KMS-11 (cell line): Measurements from ENCODE around the gene LBHD1.

Source experiments
- H2AFZ ChIP-seq: fragments of 200-600 bp; sonication (generic); 2 replicates; pipeline ENCODE4 v1.6.1; 2016; ENCODE audit warnings: antibody characterized with exemption, mixed run types, low read depth
- H3K27ac ChIP-seq: fragments of 200-600 bp; sonication (generic); 2 replicates; pipeline ENCODE4 v1.6.1; 2016; ENCODE audit warnings: mild to moderate bottlenecking, mixed run types
- H3K27me3 ChIP-seq: fragments of 200-600 bp; sonication (generic); 2 replicates; pipeline ENCODE4 v1.6.1; 2017; ENCODE audit warnings: mild to moderate bottlenecking, low read depth, mixed run types, moderate library complexity; ENCODE audit not compliant: insufficient read depth
- H3K36me3 ChIP-seq: fragments of 200-600 bp; sonication (generic); 2 replicates; pipeline ENCODE4 v1.6.1; 2017; ENCODE audit warnings: mild to moderate bottlenecking, mixed run types; ENCODE audit not compliant: insufficient read depth
- H3K4me1 ChIP-seq: fragments of 200-600 bp; sonication (generic); 2 replicates; pipeline ENCODE4 v1.6.1; 2016; ENCODE audit warnings: mild to moderate bottlenecking, low read depth, mixed run types; ENCODE audit not compliant: poor library complexity, severe bottlenecking
- H3K4me2 ChIP-seq: fragments of 200-600 bp; sonication (generic); 2 replicates; pipeline ENCODE4 v1.7.0; 2016; ENCODE audit warnings: mild to moderate bottlenecking, mixed run types
- H3K4me3 ChIP-seq: fragments of 200-600 bp; sonication (generic); IDR thresholded peaks from 2 replicates; pipeline ENCODE4 v1.6.1; 2017; ENCODE audit warnings: low read depth, low read length, mixed read lengths; ENCODE audit not compliant: insufficient read depth
- H3K79me2 ChIP-seq: fragments of 200-600 bp; sonication (generic); 2 replicates; pipeline ENCODE4 v1.6.1; 2016; ENCODE audit warnings: low read depth, mixed run types; ENCODE audit not compliant: insufficient read depth
- H3K9ac ChIP-seq: fragments of 200-600 bp; sonication (generic); 2 replicates; pipeline ENCODE4 v1.6.1; 2016; ENCODE audit warnings: mild to moderate bottlenecking, mixed run types
- H4K20me1 ChIP-seq: fragments of 200-600 bp; sonication (generic); 2 replicates; pipeline ENCODE4 v1.6.1; 2016; ENCODE audit warnings: mild to moderate bottlenecking, mixed run types; ENCODE audit not compliant: insufficient read depth
- TF ChIP-seq, protein P1 (sequence below): fragments of 200-600 bp; sonication (generic); conservative IDR thresholded peaks from 2 replicates; pipeline ENCODE4 v1.6.1; 2017; ENCODE audit warnings: low read depth, mild to moderate bottlenecking, antibody characterized with exemption, low read length, moderate library complexity, mixed read lengths

Gene LBHD1

DNA sequence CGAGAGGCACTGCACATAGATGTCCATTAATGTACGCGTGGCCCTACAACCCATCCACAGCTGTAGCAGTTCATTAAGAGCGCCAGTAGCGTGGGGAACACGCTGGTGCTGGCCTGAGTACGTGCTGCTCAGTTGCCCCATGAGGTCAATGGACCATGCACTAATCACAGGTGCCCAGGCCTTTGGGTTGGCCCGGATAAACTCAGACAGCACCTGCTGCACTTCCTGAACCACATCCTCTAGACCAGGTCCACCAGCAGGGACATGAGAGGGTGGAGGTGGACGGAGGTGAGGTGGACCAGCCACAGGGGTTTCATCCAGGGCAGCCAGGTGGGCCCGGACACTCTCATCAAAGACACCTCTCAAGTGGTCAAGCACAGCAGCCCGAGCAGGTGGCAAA is 22.6 kb downstream of the LBHD1 start:
- Histone ChIP-seq H3K27ac (no peak overlapping the region), H2AFZ (no peak overlapping the region), H4K20me1 (no peaks in the 10 kb centered on the region), H3K27me3 (no peaks in the 10 kb centered on the region), H3K4me3 (no peak overlapping the region), H3K4me1 (peaks cover 40% of the 10 kb centered on the region), H3K36me3 (no peaks in the 10 kb centered on the region), H3K4me2 (no peak overlapping the region), H3K9ac (no peak overlapping the region), H3K79me2 (peaks cover 48% of the 10 kb centered on the region)
- TF ChIP-seq, protein P1, sequence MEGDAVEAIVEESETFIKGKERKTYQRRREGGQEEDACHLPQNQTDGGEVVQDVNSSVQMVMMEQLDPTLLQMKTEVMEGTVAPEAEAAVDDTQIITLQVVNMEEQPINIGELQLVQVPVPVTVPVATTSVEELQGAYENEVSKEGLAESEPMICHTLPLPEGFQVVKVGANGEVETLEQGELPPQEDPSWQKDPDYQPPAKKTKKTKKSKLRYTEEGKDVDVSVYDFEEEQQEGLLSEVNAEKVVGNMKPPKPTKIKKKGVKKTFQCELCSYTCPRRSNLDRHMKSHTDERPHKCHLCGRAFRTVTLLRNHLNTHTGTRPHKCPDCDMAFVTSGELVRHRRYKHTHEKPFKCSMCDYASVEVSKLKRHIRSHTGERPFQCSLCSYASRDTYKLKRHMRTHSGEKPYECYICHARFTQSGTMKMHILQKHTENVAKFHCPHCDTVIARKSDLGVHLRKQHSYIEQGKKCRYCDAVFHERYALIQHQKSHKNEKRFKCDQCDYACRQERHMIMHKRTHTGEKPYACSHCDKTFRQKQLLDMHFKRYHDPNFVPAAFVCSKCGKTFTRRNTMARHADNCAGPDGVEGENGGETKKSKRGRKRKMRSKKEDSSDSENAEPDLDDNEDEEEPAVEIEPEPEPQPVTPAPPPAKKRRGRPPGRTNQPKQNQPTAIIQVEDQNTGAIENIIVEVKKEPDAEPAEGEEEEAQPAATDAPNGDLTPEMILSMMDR, result no peak

DNA sequence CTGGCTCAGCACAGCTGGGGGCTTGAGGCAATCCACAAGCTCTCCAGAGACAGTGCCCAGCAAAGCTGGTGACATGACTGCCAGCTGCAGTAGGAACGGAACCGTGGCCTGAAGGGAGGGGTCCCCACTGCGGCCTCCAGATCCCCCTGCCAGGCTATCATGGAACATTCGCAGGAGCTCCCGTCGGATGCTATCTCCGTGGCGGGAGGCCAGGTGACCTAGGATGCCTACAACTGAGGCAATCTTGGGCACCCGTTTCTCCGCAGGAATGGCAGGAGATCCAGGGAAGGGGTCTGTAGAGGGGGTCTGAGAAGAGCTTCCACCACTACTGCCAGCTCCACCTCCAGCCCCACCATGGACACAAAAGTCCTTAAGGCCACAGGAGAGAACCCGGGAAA is 23.1 kb downstream of the LBHD1 start:
- Histone ChIP-seq H3K27ac (no peak overlapping the region), H3K36me3 (no peaks in the 10 kb centered on the region), H2AFZ (no peak overlapping the region), H3K27me3 (no peaks in the 10 kb centered on the region), H3K9ac (no peak overlapping the region), H3K4me1 (peaks cover 43% of the 10 kb centered on the region), H3K4me2 (no peak overlapping the region), H3K79me2 (peaks cover 53% of the 10 kb centered on the region), H4K20me1 (no peaks in the 10 kb centered on the region), H3K4me3 (no peak overlapping the region)
- TF ChIP-seq, protein P1, result no peak

DNA sequence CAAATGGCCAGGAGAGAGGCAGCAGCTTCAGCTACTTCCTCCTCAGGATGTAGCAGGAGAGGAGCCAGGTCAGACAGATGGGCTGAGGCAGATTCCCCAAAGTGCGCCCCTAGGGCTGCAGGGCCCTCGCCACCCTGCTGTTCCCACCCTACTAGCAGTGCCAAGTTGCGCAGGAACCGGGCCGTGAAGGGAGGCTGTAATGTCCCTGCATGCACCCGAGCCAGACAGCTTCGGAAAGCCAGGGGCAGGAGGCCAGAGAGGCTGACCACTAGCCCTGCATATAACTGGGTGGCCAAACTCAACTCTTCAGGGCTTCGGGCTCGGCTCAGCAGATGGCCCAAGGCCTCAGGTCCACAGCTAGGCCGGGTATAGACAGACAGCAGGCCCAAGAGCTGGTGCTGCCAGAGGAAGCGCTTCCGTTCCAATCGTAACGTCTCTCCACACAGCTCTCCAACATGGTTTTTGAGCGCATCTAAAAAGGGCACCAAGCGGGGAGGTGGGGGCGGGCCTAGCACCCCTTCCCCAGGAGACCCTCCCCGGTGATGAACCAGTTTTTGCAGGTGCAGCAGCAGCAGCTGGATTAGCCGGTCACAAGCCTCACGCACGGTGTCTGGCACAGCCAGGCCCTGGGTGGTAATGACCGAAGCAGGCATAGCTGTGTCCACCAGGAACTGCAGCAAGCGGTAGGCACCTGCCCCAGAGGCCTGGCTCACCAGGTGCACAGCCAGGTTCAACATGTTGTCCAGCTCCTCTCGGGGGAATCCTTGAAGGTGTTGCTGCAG is 23.7 kb downstream of the LBHD1 start:
- Histone ChIP-seq H2AFZ (no peak overlapping the region), H3K4me1 (peaks cover 42% of the 10 kb centered on the region), H3K79me2 (peaks cover 59% of the 10 kb centered on the region), H3K9ac (no peak overlapping the region), H3K4me2 (no peak overlapping the region), H3K36me3 (no peaks in the 10 kb centered on the region), H3K27me3 (no peaks in the 10 kb centered on the region), H3K27ac (no peak overlapping the region), H3K4me3 (no peak overlapping the region), H4K20me1 (no peaks in the 10 kb centered on the region)
- TF ChIP-seq, protein P1, result no peak

DNA sequence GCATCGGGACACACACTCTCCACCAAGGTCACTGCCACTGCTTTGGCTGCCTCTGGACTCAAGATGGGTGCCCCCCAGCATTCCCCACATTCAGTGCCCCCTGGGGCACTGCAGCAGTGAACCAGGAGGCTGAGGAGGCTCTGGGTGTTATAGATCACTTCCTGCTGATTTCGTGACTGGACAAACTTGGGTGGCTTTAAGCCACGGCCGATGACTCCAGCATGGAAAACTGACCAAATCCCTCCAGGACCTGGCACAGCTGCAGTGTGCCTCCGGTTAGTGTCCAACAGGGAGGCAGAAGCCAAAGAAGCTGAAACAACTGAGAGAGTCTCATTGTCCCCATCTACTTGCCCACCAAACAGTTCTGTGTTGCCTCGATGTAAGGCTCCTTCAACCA is 24.5 kb downstream of the LBHD1 start:
- peaks cover 47% of the 10 kb centered on the region for H3K4me1 ChIP-seq
- no peak overlapping the region for H3K4me3 ChIP-seq
- H2AFZ ChIP-seq, result no peak overlapping the region
- H3K36me3 ChIP-seq, result peaks cover 5% of the 10 kb centered on the region; the same call in 1 of the 2 replicates
- no peaks in the 10 kb centered on the region for H4K20me1 ChIP-seq
- TF ChIP-seq, protein P1, result no peak
- H3K79me2 ChIP-seq, result peaks cover 62% of the 10 kb centered on the region
- no peak overlapping the region for H3K4me2 ChIP-seq
- no peak overlapping the region for H3K9ac ChIP-seq
- no peak overlapping the region for H3K27ac ChIP-seq
- no peaks in the 10 kb centered on the region for H3K27me3 ChIP-seq
